Mononuclear cell (primary cell): ENCODE data around the gene SCARB1. TPM values are rescaled to one million over a fixed set of nuclear protein-coding genes. Genes with fewer than 3 reads are reported as not detected.

Source experiments
- H3K27me3 ChIP-seq: 2 replicates; pipeline ENCODE4 v1.6.0; 2011; ENCODE audit warnings: low read length, control low read depth; ENCODE audit not compliant: insufficient read depth
- H3K4me1 ChIP-seq: 2 replicates; pipeline ENCODE4 v1.5.1; 2011; ENCODE audit warnings: mild to moderate bottlenecking, low read length, control low read depth; ENCODE audit not compliant: insufficient read depth
- H3K4me3 ChIP-seq: 2 replicates; pipeline ENCODE4 v1.5.1; 2011; ENCODE audit warnings: mild to moderate bottlenecking, low read length, moderate library complexity
- H3K9me3 ChIP-seq: 2 replicates; pipeline ENCODE4 v1.5.1; 2011; ENCODE audit warnings: low read depth, mild to moderate bottlenecking, control low read depth, low read length
- total RNA-seq: library from RNA; depleted of rRNA; stranded (reverse); fragments of >200 nt; gene quantifications from one replicate; pipeline ENCODE4 v1.2.3, GENCODE V29; 2012

The SCARB1 gene
- total RNA-seq, 1 donor, result 2.5 TPM

- Histone ChIP-seq H3K27me3 (no peaks in the 10 kb centered on the region), H3K9me3 (no peaks in the 10 kb centered on the region), H3K4me3 (no peak overlapping the region), H3K4me1 (peaks cover 34% of the 10 kb centered on the region)
Measured at GRCh38 chr12:124745465-124745890, 118.2 kb downstream of the SCARB1 start.

- H3K4me1 ChIP-seq, result peaks cover 40% of the 10 kb centered on the region
- H3K9me3 ChIP-seq, result no peaks in the 10 kb centered on the region
- no peaks in the 10 kb centered on the region for H3K27me3 ChIP-seq
Measured at GRCh38 chr12:124744659-124745464, 118.8 kb downstream of the SCARB1 start.

DNA sequence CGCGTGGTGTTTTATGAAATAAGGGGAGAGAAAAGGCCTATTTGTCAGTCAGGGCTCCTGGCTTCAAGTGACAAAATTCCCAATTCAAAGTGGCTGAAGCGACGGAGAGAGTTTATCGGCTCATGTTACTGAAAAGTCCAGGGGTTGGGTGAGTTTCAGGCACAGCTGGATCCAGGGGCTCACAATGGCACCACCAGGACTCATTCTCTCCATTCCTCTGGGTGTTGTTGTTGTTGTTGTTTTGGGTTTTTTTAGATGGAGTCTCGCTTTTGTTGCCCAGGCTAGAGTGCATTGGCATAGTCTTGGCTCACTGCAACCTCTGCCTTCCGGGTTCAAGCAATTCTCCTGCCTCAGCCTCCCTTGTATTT lies 119.4 kb downstream of the SCARB1 start:
- no peaks in the 10 kb centered on the region for H3K9me3 ChIP-seq
- peaks cover 45% of the 10 kb centered on the region for H3K4me1 ChIP-seq
- no peaks in the 10 kb centered on the region for H3K27me3 ChIP-seq
- H3K4me3 ChIP-seq, result no peak overlapping the region

More at GRCh38 chr12:124744659-124745464, 118.8 kb downstream of the SCARB1 start:
- no peak overlapping the region for H3K4me3 ChIP-seq

GRCh38 chr12:124743479-124744272 lies 120.0 kb downstream of the SCARB1 start:
- Histone ChIP-seq H3K9me3 (no peaks in the 10 kb centered on the region), H3K4me1 (peaks cover 45% of the 10 kb centered on the region), H3K27me3 (no peaks in the 10 kb centered on the region), H3K4me3 (no peak overlapping the region)

- H3K4me3 ChIP-seq, result no peak overlapping the region
- H3K9me3 ChIP-seq, result no peaks in the 10 kb centered on the region
- peaks cover 40% of the 10 kb centered on the region for H3K4me1 ChIP-seq
- H3K27me3 ChIP-seq, result no peaks in the 10 kb centered on the region
Measured at GRCh38 chr12:124742678-124743077, 121.0 kb downstream of the SCARB1 start.

GRCh38 chr12:124742111-124742510 lies 121.6 kb downstream of the SCARB1 start:
- peaks cover 40% of the 10 kb centered on the region for H3K4me1 ChIP-seq
- no peaks in the 10 kb centered on the region for H3K27me3 ChIP-seq
- no peaks in the 10 kb centered on the region for H3K9me3 ChIP-seq
- H3K4me3 ChIP-seq, result no peak overlapping the region

- Histone ChIP-seq H3K4me1 (peaks cover 37% of the 10 kb centered on the region), H3K9me3 (no peaks in the 10 kb centered on the region), H3K27me3 (no peaks in the 10 kb centered on the region)
Measured at GRCh38 chr12:124741211-124741610, 122.5 kb downstream of the SCARB1 start.

GRCh38 chr12:124740691-124741137 lies 123.0 kb downstream of the SCARB1 start:
- H3K4me3 ChIP-seq, result no peak overlapping the region
- peaks cover 37% of the 10 kb centered on the region for H3K4me1 ChIP-seq
- H3K9me3 ChIP-seq, result no peaks in the 10 kb centered on the region
- no peaks in the 10 kb centered on the region for H3K27me3 ChIP-seq

More at GRCh38 chr12:124741211-124741610, 122.5 kb downstream of the SCARB1 start:
- no peak overlapping the region for H3K4me3 ChIP-seq

- Histone ChIP-seq H3K4me3 (no peak overlapping the region), H3K4me1 (peaks cover 39% of the 10 kb centered on the region), H3K9me3 (no peaks in the 10 kb centered on the region), H3K27me3 (no peaks in the 10 kb centered on the region)
Measured at GRCh38 chr12:124739953-124740561, 123.6 kb downstream of the SCARB1 start.

DNA sequence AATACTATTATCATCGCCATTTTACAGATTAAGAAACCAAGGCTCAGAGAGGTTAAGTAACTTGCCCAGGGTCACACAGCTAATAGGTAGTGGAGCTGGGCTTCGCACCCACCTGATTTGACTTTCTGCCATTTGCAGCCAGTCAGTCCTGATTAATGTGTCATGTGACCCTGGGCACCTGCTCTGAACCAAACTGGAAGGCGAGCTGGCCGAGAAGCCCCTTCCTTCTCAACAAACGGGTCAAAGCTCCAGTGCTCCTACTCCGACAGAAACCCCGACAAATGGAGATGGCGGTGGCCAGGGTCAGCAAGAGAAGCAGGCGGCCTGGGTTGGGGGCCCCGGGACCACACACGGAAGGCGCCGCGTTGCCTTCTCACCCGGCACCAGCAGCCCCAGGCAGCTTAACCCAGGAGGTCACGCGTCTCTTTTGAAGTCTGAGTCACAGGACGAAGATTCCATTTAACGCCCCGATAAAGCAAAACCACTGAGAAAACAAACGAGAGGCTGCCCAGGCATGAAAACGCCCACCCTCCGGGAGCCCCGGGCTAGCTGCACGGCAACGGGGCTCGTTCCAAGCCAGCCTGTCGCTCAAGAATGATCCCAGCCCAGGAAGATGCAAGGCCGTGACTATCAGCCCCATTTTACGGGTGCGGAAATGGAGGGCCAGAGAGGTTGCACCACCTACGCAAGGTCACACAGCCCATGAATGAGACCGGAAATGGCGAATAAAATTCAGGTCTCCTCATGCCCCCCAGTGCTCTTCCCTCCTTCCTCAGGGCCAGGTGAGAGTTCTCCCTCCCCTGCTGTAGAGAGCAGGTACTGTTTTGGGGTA lies 124.8 kb downstream of the SCARB1 start:
- Histone ChIP-seq H3K4me3 (no peak overlapping the region), H3K9me3 (no peaks in the 10 kb centered on the region), H3K4me1 (peaks cover 51% of the 10 kb centered on the region), H3K27me3 (no peaks in the 10 kb centered on the region)

DNA sequence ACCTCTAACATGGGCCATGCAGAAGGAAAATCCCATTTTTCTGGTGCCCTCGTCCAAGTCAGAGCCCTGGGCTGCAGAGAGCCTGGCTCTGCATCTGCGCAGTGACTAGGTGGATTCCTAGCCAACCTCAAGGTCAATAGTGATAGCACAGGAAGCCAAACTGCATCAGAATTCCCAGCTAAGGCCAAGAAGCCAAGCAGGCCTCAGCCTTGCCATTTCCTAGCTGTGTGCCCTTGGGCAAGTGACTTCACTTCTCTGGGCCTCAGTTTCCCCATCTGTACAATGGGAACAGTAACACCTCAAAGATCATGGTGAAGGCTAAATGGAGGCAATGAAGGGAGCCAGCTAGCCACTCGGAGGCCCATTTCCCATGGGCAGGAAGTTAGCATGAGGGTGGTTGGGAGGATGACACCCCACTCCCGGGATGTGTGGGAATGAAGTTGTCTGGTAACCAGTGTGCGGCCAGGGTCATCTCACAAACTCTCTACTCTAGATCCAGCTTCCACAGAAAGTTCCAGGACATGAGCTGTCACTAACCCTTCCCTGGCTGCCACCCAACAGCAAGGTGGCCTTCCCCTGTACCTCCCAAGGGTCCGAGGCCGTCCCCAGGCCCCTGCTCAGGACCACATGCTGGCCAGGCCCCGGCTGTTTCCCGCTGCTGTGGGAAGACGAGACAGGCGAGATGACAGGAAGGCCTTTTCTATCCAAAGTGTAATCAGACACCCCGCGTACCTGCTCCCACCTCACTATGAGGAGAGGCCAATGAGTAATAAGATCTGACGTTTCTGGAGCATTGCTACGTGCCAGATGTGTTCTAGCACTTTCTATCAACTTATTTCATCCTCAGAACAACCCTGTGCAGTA lies 125.7 kb downstream of the SCARB1 start:
- Histone ChIP-seq H3K4me1 (peaks cover 59% of the 10 kb centered on the region), H3K4me3 (no peak overlapping the region), H3K9me3 (no peaks in the 10 kb centered on the region), H3K27me3 (no peaks in the 10 kb centered on the region)

GRCh38 chr12:124737040-124737419 lies 126.6 kb downstream of the SCARB1 start:
- no peak overlapping the region for H3K4me3 ChIP-seq
- H3K9me3 ChIP-seq, result no peaks in the 10 kb centered on the region
- no peaks in the 10 kb centered on the region for H3K27me3 ChIP-seq
- peaks cover 63% of the 10 kb centered on the region for H3K4me1 ChIP-seq

- no peaks in the 10 kb centered on the region for H3K27me3 ChIP-seq
- peaks cover 63% of the 10 kb centered on the region for H3K4me1 ChIP-seq
- H3K4me3 ChIP-seq, result no peak overlapping the region
- H3K9me3 ChIP-seq, result no peaks in the 10 kb centered on the region
Measured at GRCh38 chr12:124736115-124737039, 127.3 kb downstream of the SCARB1 start.
